ACHN (cell line): ENCODE data around the gene RASA3.
"Not testable (repeated sequence)": the region's sequence is repeated elsewhere in the genome, so short reads cannot be mapped to it uniquely, and the experiment has no call there.

Experiments used
- DNase-seq: peaks from one replicate; pipeline ENCODE4 v3.0.0-alpha.2; 2015
- in situ Hi-C: cut with HindIII; loops from 2 replicates; pipeline ENCODE4 v1.10.0; 2017; ENCODE audit warnings: low sequenced_read_pairs, low pct_ligation_motif_present, low pct_unique_long_range_greater_than_20kb

RASA3 gene

GRCh38 chr13:114132419-114133121, at the start of gene RASA3:
TSS of gene RASA3 (minus strand) at chr13:114132623. CDS start at chr13:114132489, 134 bp downstream.
- in situ Hi-C loops = no loop called here
- DNase-seq = peak; percentile 79

- no peak for DNase-seq
- in situ Hi-C loops = no loop called here
These were observed 46.8 kb upstream of the RASA3 start, which contains the start of gene CFAP97D2 for GRCh38 chr13:114179087-114179658. TSS of gene CFAP97D2 (plus strand) at chr13:114179257. CDS start at chr13:114179331, 74 bp downstream.

- no peak for DNase-seq
These were observed 45.0 kb upstream of the RASA3 start for GRCh38 chr13:114177245-114178010.

GRCh38 chr13:114176359-114176902, 44.0 kb upstream of the RASA3 start:
- DNase-seq, in situ Hi-C loops: not testable (repeated sequence)

More at GRCh38 chr13:114177245-114178010, 45.0 kb upstream of the RASA3 start:
- in situ Hi-C loops = no loop called here

GRCh38 chr13:114174529-114174961, 42.1 kb upstream of the RASA3 start:
- in situ Hi-C loops = no loop called here

GRCh38 chr13:114173745-114174144, 41.3 kb upstream of the RASA3 start:
- in situ Hi-C loops = no loop called here
- DNase-seq = no peak

More at GRCh38 chr13:114174529-114174961, 42.1 kb upstream of the RASA3 start:
- no peak for DNase-seq

- in situ Hi-C loops = no loop called here
- no peak for DNase-seq
These were observed 40.8 kb upstream of the RASA3 start for GRCh38 chr13:114173272-114173671.

- in situ Hi-C loops = no loop called here
- DNase-seq = no peak
These were observed 35.5 kb upstream of the RASA3 start for GRCh38 chr13:114167885-114168284.

GRCh38 chr13:114167426-114167825, 35.0 kb upstream of the RASA3 start:
- in situ Hi-C loops = no loop called here
- no peak for DNase-seq

- in situ Hi-C loops = no loop called here
These were observed 34.1 kb upstream of the RASA3 start for GRCh38 chr13:114166381-114167131.

GRCh38 chr13:114164681-114165429, 32.4 kb upstream of the RASA3 start:
- in situ Hi-C loops = no loop called here
- DNase-seq = no peak

More at GRCh38 chr13:114166381-114167131, 34.1 kb upstream of the RASA3 start:
- no peak for DNase-seq

- in situ Hi-C loops = no loop called here
- no peak for DNase-seq
These were observed 31.6 kb upstream of the RASA3 start for GRCh38 chr13:114164053-114164452.

- in situ Hi-C loops = no loop called here
- DNase-seq = no peak
These were observed 30.1 kb upstream of the RASA3 start for GRCh38 chr13:114162533-114162922.

GRCh38 chr13:114161644-114162532, 29.5 kb upstream of the RASA3 start:
- in situ Hi-C loops = no loop called here
- no peak for DNase-seq

- in situ Hi-C loops = no loop called here
- no peak for DNase-seq
These were observed 28.7 kb upstream of the RASA3 start for GRCh38 chr13:114161028-114161556.

- DNase-seq, in situ Hi-C loops: not testable (repeated sequence)
These were observed 26.6 kb upstream of the RASA3 start for GRCh38 chr13:114158869-114159666.
